Stimulated activated naive CD8-positive, alpha-beta T cell treated with anti-CD3 and anti-CD28 coated beads, Interleukin-15, Interleukin-2, amounts not matched to agents 100 ng/mL and 50 ng/mL, for 24 hours (primary cell): ENCODE results near the gene INVS.
"Not testable (repeated sequence)": the region's sequence is repeated elsewhere in the genome, so short reads cannot be mapped to it uniquely, and the experiment has no call there.

Source experiments
- H3K27ac Mint-ChIP-seq: one replicate; pipeline ENCODE4 v1.8.0; 2021; ENCODE audit warnings: mild to moderate bottlenecking, mixed read lengths
- H3K27me3 Mint-ChIP-seq: one replicate; pipeline ENCODE4 v1.8.0; 2021; ENCODE audit warnings: mixed read lengths
- H3K36me3 Mint-ChIP-seq: one replicate; pipeline ENCODE4 v1.8.0; 2021; ENCODE audit warnings: low read depth, mixed read lengths
- H3K4me1 Mint-ChIP-seq: one replicate; pipeline ENCODE4 v1.8.0; 2021; ENCODE audit warnings: low read depth, mixed read lengths
- H3K4me3 Mint-ChIP-seq: one replicate; pipeline ENCODE4 v1.8.0; 2021; ENCODE audit warnings: mild to moderate bottlenecking, mixed read lengths
- H3K9me3 Mint-ChIP-seq: one replicate; pipeline ENCODE4 v1.8.0; 2021; ENCODE audit warnings: mixed read lengths

INVS gene

GRCh38 chr9:100309992-100310391 lies 210.9 kb downstream of the INVS start:
- Mint-ChIP-seq H3K27ac (no peak overlapping the region), H3K9me3 (no peaks in the 10 kb centered on the region)

GRCh38 chr9:100315561-100315960 lies 216.5 kb downstream of the INVS start:
- peaks cover 72% of the 10 kb centered on the region for H3K36me3 Mint-ChIP-seq
- H3K4me3 Mint-ChIP-seq = no peak overlapping the region
- H3K4me1 Mint-ChIP-seq = peaks cover 27% of the 10 kb centered on the region
- H3K27me3 Mint-ChIP-seq = no peaks in the 10 kb centered on the region
- H3K9me3 Mint-ChIP-seq = no peaks in the 10 kb centered on the region
- no peak overlapping the region for H3K27ac Mint-ChIP-seq

More at GRCh38 chr9:100309992-100310391, 210.9 kb downstream of the INVS start:
- no peaks in the 10 kb centered on the region for H3K27me3 Mint-ChIP-seq
- H3K4me1 Mint-ChIP-seq = peaks cover 16% of the 10 kb centered on the region
- H3K4me3 Mint-ChIP-seq = no peak overlapping the region
- H3K36me3 Mint-ChIP-seq = peaks cover 88% of the 10 kb centered on the region

- Mint-ChIP-seq H3K27me3 (no peaks in the 10 kb centered on the region), H3K27ac (no peak overlapping the region), H3K4me1 (peaks cover 17% of the 10 kb centered on the region), H3K36me3 (peaks cover 68% of the 10 kb centered on the region), H3K9me3 (no peaks in the 10 kb centered on the region), H3K4me3 (no peak overlapping the region)
These were observed 218.7 kb downstream of the INVS start for GRCh38 chr9:100317706-100318105.

- no peak overlapping the region for H3K27ac Mint-ChIP-seq
- H3K36me3 Mint-ChIP-seq = peaks cover 62% of the 10 kb centered on the region
- H3K4me1 Mint-ChIP-seq = peaks cover 3% of the 10 kb centered on the region
These were observed 224.0 kb downstream of the INVS start for GRCh38 chr9:100322954-100323536.

GRCh38 chr9:100324594-100325200 lies 225.7 kb downstream of the INVS start:
- Mint-ChIP-seq H3K27me3 (no peaks in the 10 kb centered on the region), H3K4me3 (no peak overlapping the region), H3K36me3 (peaks cover 66% of the 10 kb centered on the region), H3K4me1 (no peaks in the 10 kb centered on the region), H3K27ac (no peak overlapping the region), H3K9me3 (no peaks in the 10 kb centered on the region)

More at GRCh38 chr9:100322954-100323536, 224.0 kb downstream of the INVS start:
- no peaks in the 10 kb centered on the region for H3K9me3 Mint-ChIP-seq
- no peaks in the 10 kb centered on the region for H3K27me3 Mint-ChIP-seq
- H3K4me3 Mint-ChIP-seq = no peak overlapping the region

GRCh38 chr9:100338736-100339135 lies 239.7 kb downstream of the INVS start:
- peaks cover 67% of the 10 kb centered on the region for H3K36me3 Mint-ChIP-seq

GRCh38 chr9:100340224-100340623 lies 241.2 kb downstream of the INVS start:
- H3K36me3 Mint-ChIP-seq = peaks cover 64% of the 10 kb centered on the region

More at GRCh38 chr9:100338736-100339135, 239.7 kb downstream of the INVS start:
- H3K9me3 Mint-ChIP-seq, H3K4me3 Mint-ChIP-seq, H3K27ac Mint-ChIP-seq, H3K27me3 Mint-ChIP-seq: not testable (repeated sequence)
- peaks cover 11% of the 10 kb centered on the region for H3K4me1 Mint-ChIP-seq

GRCh38 chr9:100341889-100342288 lies 242.8 kb downstream of the INVS start:
- H3K4me3 Mint-ChIP-seq = no peak overlapping the region
- peak overlapping the region; percentile 7 for H3K27ac Mint-ChIP-seq
- H3K27me3 Mint-ChIP-seq = no peaks in the 10 kb centered on the region
- no peaks in the 10 kb centered on the region for H3K9me3 Mint-ChIP-seq
- H3K4me1 Mint-ChIP-seq = peaks cover 23% of the 10 kb centered on the region
- peaks cover 77% of the 10 kb centered on the region for H3K36me3 Mint-ChIP-seq

More at GRCh38 chr9:100340224-100340623, 241.2 kb downstream of the INVS start:
- H3K27me3 Mint-ChIP-seq = no peaks in the 10 kb centered on the region
- no peak overlapping the region for H3K4me3 Mint-ChIP-seq
- no peak overlapping the region for H3K27ac Mint-ChIP-seq
- peaks cover 15% of the 10 kb centered on the region for H3K4me1 Mint-ChIP-seq
- no peaks in the 10 kb centered on the region for H3K9me3 Mint-ChIP-seq

- Mint-ChIP-seq H3K4me1 (peaks cover 52% of the 10 kb centered on the region), H3K9me3 (no peaks in the 10 kb centered on the region), H3K27ac (no peak overlapping the region), H3K4me3 (no peak overlapping the region), H3K36me3 (peaks cover 53% of the 10 kb centered on the region), H3K27me3 (no peaks in the 10 kb centered on the region)
These were observed 247.8 kb downstream of the INVS start for GRCh38 chr9:100346836-100347235.

GRCh38 chr9:100350188-100350587 lies 251.1 kb downstream of the INVS start:
- Mint-ChIP-seq H3K27ac (no peak overlapping the region), H3K4me1 (peaks cover 65% of the 10 kb centered on the region)

More at GRCh38 chr9:100350188-100350587, 251.1 kb downstream of the INVS start:
- peaks cover 41% of the 10 kb centered on the region for H3K36me3 Mint-ChIP-seq
- peaks cover 5% of the 10 kb centered on the region for H3K9me3 Mint-ChIP-seq
- no peaks in the 10 kb centered on the region for H3K27me3 Mint-ChIP-seq
- peak overlapping the region; percentile 47 for H3K4me3 Mint-ChIP-seq
